A204.1 (cell line): ENCODE measurements around the gene MSX2.

Experiments
- FAIRE-seq: peaks from 2 replicates; lab custom pipeline; 2012; peaks lifted over from hg19 to GRCh38; lab: Jason Lieb, UNC

MSX2 gene

DNA sequence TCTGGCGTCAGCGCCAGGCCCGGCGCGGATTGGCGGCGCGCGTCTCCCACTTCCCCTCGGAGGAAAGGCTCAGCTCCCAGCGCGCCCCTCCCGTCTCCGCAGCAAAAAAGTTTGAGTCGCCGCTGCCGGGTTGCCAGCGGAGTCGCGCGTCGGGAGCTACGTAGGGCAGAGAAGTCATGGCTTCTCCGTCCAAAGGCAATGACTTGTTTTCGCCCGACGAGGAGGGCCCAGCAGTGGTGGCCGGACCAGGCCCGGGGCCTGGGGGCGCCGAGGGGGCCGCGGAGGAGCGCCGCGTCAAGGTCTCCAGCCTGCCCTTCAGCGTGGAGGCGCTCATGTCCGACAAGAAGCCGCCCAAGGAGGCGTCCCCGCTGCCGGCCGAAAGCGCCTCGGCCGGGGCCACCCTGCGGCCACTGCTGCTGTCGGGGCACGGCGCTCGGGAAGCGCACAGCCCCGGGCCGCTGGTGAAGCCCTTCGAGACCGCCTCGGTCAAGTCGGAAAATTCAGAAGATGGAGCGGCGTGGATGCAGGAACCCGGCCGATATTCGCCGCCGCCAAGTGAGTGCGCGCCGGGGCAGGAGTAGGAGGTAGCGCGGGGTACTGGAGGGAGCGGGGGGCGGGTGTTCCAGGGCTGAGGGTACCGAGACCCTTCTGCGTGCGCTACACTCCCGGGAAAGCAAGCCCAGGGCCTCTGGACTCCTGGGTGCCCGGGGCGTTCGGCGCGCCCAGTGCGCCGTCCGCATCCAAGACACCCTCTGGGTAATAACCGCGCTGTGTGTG, at the start of gene MSX2:
Gene MSX2 (plus strand): TSS at position 99 of the 777 bp plus-strand sequence. CDS start 78 bp downstream, at position 177.
- no peak for FAIRE-seq

DNA sequence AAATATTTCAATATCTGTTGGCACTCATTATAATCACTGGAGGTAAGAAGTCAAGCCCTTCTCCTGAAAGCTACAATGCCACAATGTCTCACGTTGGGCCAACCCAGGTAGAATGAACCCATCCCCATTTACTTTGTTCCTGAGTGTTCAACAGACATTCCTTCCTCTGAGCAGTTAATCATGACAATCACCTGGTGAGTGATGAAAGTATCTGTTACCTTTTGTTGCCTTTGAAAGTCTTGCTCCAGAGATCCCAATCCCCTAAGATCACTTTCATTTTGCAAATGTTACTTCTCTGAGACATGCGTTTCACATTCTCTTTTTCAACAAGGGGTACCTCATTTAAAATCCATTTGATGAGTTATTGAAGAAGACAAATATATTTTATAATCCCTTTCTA, 49.3 kb upstream of the MSX2 start:
- FAIRE-seq, result no peak

DNA sequence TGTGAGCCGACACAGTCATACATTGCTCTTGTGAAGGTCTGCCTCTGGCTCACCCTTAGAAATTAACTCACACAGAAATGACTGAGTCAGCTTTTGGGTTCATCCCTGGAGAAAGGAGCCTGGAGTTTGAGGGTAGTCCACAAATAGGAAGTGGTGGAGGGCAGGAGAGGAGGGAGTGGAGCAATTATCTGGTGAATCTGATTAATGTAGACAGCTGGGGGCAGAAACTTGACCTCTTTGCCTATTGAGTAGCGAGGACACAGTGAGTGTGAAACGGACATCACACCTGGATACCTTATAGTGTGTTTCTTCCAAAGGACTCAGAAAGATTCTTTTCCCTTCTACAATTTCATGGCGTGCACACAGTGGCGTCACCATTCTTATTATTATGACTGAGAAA, 48.5 kb upstream of the MSX2 start:
- FAIRE-seq, result no peak

DNA sequence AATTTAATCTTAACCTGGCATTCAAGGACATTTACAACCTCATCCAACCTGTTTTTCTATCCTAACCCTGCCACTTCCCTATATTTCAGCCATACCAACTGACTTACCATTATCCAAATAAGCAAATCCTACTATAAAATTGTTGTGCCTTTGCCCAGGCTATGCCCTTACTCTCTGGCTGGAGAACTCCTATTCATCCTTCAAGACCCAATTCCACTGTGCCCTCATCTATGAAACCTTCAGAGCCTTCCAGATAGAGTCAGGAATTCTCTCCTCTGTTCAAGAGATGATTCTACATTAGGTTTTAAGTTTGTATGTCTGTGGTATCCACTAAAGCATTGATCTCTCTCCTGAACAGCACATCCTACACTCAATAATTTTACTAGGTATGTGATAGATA, 46.3 kb upstream of the MSX2 start:
- FAIRE-seq, result no peak

DNA sequence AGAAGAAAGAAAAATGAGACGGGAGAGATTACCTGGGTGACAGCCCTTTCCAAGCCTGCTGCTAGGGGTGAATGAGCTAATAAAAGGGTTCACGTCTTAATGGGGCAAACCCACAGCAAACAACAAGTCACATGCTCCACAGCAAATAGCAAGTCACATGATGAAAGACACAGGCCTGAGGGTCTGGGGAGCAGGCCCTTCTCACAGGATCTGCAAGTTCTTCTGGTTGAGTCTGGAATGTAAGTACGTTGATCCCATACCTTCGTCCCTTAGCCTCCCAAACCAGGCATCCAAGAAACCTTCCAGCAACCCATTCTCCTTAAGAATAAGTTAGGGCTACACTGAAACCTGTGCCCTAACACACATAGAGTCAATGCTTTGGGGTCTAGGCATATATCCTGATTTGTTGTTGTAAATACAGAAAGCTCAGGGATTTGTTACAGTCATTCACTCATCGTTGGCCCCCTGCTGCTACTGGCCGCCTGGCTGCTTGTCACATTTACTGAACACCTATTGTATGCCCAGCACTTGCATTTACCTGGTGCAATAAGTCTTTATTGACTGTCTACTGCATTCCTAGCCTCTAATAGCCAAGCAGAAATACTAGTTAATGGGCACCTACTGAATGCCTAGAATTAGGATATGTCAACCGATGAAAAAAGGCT, 43.3 kb upstream of the MSX2 start:
- no peak for FAIRE-seq

DNA sequence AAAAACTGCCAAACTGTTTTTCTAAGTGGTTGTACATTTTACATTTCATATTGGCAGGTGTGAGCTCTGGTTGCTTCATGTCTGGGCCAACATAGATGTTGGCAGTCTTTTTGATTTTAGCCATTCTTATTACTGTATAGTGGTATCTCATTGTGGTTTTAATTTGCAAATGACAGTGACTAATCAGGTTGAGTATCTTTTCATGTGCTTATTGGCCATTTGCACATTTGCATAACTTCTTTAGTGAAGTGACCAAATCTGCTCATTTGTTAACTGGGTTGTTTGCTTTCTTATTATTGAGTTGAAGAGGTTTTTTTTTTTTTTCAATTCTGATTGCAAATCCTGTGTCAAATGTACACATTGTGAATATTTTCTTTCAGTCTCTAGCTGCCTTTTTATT, 36.9 kb upstream of the MSX2 start:
- FAIRE-seq, result no peak

DNA sequence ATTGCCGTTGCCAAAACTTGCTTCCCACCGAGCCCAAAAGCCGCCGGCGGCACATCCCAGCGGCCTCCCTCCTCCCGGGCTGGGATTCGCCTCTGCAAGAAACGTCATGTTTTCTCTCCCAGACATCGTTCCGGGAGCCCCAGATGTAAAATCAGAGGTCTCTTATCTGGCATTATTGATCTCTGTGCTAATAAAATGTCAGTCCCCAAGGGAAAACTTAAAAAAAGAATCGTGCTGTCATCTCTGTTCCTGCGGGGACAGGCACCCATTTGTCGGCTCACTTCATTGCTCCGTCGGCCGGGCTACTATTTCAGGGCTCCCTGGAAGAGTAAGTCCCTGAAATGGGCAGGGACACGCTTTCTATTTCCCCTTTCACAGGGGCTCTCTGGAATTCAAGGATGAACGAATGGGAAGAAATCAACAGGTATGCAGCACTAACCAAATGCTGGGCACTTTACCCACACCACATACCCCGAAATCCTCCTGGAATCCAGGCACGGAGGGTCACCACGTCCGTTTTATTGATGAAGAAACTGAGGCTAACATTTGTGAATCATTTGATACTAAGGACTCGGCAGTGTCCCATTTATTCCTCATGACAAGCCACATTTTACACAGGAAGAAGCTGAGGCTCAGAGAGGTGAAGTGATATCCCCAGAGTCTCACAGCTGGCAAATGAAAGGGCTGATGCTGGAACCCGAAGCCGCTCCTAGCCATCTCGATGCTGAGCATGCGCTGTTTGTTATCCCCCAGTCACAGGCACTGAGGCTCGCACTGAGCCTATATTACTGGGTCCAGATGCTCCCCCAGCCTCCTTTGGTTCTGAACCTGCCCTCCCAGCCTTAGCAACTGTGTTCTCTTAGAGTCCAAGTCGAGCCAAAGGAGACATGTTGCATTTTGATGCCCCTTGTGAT, 35.7 kb upstream of the MSX2 start:
- FAIRE-seq, result no peak

DNA sequence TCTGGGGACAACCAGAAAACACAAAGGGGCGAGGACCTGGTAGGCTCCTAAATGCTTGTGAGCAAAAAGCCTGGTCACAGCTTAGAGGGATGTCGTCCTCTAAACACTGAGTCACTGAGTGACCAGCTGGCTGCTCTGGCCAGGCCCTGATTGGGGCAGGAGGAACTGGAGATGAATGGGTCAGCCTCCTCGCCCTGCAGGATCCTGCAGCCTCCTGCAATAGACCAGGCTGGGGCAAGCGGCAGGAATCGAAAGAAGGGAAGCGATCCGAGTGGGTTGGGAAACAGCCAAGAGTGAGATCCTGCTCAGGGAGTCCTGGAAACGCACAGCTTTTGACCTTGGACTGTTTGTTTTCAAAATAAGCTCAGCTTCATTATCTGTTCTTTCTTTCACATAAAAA, 34.1 kb upstream of the MSX2 start:
- no peak for FAIRE-seq

DNA sequence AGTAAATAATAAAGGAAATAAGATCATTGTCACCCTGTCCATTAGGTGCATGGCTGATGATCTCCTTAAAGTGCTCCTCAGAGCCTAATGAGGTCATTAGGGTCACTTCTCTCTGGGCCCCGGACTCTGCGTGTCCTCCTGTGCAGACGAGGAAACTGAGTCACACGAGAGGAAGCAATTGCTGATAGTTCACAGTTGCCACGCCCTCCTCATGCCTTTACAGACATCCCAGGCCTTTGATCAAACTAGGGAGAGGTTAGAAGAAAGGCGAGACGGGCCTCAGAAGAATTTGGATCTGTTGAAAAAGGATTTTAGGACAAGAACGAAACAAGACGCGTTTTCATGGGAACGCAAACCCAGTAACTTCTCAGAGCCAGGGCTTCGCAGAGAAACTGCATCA, 32.0 kb upstream of the MSX2 start:
- FAIRE-seq, result no peak

DNA sequence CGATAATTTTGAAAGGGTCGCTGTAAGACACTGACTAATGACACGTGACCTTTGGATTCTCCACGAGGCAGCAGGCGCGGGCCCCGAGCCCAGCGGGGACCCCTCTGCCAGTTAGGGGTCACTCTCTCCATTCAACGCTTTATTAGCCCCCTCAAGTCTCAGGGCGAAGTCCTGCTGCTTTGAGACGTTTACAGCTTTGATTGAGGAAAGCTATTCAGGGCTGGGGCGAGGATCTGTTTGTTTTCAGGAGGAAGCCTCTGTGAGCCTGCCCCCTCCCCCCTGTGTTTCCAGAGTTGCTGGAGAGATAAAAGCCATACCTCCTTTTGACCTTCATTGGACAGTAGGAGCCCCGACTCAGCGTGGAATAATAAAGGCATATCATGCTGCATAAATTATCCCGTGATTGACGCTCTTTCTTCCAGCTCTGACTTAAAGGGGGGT, 31.4 kb upstream of the MSX2 start:
- no peak for FAIRE-seq

DNA sequence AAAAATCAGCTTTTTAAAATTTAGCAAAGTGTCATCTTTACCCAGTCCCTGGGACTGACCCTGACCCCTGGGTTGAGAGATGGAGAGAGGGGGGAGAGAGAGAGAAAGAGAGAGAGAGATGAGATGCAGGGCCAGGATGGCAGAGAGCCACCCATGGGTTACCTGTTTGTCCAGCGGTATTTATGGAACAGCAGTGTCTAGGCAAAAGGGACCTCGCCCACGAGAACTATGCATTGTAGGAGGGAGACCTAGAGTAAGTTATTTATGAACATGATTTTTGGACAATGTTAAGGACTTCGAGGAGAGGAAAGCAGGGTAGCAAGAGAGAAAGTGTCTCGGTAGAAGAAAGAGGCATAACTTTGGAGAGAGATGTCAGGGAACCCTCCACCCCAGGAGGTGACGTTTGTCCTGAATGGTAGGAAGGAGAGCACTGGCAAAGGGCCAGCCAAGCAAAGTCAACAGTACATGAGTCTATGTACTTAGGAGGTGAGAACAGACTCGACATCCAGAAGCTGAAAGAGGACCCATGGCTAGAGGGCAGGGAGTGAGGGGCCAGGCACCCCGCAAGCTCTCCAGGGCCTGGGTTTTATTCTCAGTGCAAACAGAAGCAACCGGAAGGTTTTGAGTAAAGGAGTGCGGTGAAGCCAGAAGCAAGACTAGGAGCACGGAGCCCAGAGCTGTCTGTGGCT, 30.5 kb upstream of the MSX2 start:
- no peak for FAIRE-seq

DNA sequence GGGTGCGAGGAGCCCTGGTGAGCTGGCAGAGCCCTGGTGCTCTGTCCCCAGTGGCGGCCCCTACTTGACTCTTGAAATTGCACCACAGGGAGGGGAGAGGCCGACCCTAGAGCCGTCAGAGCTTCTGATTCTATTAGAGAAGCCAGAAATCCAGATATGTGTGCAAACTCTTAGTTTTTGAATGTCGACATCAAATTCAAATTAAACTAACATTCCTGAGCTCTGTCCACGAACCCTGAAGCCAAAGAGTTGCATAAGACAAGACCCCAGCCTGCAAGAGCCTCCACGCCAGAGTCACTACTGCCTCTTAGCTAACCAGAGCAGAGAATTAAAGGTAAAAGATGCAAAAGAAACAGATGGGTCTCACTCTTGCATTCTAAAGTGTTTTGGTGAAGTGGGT, 29.8 kb upstream of the MSX2 start:
- no peak for FAIRE-seq

DNA sequence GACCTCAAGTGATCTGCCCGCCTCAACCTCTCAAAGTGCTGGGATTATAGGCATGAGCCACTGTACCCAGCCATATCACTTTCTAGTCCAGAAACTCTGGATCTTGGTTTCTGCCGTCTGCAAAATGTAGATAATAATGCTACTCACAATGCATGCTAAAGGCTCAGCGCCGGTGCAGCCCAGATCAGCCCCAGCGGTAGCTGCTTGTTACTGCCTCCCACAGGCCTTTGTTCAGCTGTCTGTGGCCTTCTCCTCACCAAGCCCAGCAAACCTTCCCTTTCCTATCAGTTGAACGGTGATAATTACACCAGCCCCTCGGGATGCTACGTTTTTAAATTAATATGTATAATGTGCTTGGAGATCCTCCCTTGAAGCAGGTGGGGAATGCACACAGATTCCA, 26.2 kb upstream of the MSX2 start:
- FAIRE-seq, result no peak

DNA sequence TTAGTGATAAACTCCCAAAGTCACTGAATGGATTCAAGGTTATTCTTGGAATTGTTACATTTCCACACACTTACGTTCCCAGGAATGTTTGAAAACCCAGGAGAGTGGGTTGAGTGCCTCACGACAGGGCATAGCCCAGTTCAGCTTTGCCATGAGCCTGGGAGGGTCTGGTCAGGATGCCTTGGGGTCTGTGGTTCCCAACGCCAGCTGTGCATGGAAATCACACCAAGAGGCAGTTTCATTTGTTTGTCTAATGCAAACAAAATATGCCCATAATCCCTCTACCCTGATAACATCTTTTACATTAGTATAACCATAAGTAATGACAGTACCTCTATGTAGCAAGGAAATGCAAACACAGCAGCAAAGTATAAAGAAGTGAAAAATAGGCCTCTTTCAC, 25.3 kb upstream of the MSX2 start:
- no peak for FAIRE-seq

DNA sequence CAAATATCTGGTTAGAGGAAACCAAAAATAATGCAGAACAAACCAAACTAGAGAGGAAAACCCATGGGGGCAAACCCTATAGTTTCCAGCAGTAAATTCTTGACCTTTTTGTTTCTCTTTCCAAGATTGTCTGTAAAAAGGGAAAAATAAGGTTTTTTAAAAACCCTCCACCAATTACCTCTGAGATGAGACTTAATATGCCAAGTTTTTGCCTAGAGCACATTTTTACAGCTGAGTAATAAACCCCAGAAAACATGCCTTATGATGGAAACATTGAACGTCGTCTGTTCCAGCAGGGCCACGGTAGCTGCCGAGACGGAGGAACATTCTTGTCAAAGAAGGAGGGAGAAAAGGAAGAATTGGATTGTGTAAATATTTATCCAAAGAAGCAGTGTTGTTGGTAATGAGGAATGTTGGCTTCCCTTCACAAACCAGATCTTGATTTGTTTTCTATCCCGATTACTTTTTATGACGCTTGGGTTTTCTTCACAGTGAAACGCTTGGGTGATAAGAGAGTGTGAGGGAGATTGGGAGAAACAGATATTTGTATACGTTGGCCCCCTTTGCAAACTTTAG, 17.3 kb upstream of the MSX2 start:
- no peak for FAIRE-seq

DNA sequence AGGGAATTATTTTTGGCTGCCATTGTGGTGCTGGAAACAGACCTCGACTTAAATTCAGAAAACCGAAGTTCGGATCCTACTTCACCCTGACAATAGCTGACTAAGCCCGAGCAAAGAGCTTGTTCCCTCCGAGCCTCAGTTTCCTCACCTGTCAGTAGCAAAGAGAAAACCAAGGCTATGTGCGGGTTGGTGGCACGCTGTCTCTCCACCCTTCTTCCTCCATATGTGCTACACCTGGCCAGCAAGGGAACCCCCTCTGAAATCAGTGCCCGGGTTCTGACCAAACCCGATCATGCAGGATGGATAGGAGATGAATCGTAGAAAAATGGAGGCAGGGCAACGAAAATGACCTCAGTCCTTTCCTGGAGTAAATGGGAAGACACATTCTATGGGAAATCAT, 16.7 kb upstream of the MSX2 start:
- FAIRE-seq, result no peak

DNA sequence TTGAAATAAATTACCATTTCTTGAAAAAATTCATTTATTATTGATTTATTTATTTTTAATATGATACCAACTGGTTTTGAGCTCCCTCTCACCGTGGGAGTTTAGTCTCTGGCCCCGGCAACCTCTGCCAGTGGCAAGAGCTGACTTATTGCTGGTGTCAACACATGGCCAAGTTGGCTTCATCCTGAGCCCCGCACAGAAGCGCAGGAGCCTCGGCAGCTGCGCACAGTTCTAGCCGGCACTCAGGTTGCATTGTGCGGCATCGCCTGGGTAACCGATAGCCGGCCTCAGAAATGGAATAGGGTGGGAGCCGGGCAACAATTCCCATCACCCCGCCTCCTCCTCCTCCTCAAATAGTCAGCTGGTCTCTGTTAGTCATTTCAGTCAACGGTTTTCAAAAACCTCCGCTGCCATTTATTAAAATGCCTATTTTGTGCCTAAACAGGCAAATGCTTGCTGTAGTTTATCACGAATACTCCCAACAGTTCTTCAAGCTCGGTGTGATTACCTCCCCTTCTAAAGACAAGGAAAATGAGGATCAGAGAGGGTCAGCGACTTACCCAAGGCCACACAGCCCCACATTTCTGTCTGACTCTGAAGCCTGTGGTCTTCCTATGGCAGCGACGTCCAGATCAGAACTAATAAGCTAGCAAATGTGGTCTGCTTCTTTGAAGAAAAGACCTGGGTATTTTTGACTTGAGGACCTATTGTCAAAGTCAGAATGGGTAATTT, 15.7 kb upstream of the MSX2 start:
- no peak for FAIRE-seq

DNA sequence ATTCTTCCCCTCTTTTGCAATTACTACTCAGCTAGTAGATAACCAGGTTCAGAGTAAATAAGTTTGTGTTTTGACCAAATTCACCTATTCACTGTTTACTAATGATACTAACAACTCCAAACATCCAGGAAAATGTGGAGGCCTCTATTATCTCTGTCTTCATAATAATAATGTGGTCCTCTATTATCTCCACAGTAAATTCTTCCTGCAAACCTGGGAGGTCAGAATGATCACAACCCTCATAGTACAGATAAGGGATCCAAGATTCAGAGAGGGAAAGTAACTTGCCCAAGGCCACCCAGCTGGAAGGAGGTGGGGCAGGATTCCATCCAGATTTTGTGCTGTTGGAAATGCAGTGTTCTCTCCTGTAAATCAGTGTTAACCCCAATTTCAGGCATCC, 9.6 kb upstream of the MSX2 start:
- no peak for FAIRE-seq

DNA sequence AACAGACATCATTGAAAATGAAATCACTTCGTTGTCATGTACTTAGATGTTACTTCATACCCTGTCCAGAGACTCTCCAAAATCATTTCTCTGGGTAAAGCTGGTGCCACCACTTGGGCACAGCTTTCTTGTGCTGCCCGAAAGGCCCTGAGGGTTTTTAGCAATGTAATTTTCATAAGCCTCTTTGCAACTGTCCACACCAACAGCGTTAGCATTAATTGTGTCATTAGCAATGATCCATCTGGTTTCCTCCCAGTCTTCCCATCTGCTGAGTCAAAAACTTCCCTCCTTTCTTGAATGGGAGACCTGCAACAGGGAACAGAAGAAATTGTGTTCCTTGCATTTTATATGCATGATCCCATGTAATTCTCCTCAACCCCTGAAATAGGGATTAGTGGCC, 8.6 kb upstream of the MSX2 start:
- FAIRE-seq, result no peak

DNA sequence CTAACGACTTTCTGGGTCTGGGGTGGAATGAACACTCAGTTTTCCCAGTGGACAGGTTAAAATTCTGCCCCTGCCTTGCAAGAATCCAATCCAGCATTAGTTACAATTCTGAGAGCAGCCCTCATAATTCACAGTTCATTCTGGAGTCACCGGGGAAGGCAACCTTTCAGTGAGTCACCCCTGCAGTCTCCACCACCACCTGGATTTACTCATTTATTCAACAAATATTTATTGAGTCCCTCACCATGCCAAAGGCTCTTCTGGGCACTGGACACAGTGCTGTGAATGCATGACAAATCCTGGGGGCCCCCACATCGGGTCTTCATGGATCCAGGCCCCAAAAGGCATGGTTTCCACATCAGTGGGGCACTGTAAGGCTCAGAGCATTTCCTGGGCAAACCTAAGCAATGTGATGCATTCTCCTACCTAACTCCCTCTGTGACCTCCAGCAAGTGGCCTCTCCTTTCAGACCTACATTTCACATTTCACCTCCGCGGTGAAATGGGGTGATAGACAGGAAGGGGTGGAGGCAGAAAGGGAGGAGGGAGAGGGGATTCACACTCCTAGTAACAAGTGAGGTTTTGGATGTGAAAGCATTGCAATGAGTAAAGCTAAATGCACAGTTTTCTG, 6.4 kb upstream of the MSX2 start:
- FAIRE-seq, result no peak
